CD4-positive, alpha-beta T cell treated with Interleukin-17A for 1 hour (primary cell): ENCODE results near the gene TMC6.
"Not testable (repeated sequence)": the region's sequence is repeated elsewhere in the genome, so short reads cannot be mapped to it uniquely, and the experiment has no call there.

Experiments used
- DNase-seq: peaks from one replicate; pipeline ENCODE4 v3.0.0-alpha.2; 2020

Gene TMC6

DNA sequence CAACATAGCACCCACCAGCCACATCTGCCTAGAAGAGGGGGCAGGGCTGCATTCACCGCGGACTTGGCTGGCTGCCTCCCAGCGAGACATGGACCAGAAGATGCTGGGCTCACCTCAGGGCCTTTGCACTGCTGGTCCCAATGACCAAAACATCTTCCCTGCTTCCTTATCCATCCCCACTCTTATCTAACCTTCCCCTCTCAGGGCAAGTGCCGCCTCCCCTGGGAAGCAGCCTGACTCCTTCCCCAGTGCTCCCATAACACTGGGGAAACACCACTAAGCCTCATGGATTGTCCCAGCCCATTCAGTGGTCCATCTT is 5.7 kb downstream of the TMC6 start:
- DNase-seq = peak; percentile 41

DNA sequence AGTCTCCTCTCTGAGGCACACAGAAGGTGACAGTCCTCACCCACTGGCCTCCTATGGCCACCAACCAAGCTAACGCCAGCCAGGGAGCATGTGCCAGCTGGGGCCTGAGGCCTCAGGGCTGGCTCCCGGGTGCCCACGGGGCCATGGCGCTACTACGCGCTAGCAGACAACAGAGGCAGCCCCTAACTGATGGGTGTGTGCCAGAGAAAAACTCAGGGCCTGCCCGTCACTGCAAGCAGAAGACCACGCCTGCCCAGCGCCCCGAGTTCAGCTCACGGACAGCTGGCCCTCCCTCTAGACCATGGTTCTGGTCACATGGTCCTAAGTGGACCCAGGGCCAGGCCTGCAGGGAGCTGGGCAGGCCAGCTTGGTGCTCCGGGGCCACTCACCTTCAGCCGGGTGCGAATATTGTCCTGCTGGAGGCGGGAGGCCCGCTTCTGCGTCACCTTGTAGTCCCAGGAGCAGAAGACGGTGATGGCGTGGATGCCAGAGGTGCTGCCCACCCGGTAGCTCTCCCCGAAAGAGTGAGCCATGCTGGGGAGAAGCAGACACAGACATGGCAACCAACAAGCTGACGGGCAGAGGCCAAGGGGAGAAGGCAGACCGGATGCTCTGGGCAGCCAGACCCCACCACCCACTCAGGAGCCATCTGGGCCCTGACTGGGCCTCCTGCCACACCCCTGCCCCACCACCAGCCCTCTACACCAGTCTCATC is 6.2 kb downstream of the TMC6 start:
- no peak for DNase-seq

DNA sequence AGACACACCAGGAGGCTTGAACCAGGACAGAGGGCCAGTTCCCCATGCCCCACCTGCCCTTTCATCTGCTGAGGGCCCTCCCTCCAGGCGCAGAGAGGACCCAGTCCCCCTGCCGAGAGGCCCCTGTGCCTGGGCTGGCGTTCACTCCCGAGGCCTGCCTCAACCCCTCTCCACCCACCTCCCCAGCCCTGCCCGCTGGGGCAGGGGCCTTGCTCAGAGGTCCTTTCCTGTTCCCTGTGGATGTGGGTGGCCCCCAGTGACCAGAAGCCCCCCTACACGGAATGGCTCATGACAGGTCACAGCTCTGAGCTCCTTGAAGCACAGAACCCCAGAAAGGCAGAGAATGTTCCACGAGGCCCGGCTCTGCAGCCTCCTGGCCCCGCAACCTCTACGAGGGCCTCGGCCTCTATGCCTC is 6.7 kb downstream of the TMC6 start:
- DNase-seq = no peak

DNA sequence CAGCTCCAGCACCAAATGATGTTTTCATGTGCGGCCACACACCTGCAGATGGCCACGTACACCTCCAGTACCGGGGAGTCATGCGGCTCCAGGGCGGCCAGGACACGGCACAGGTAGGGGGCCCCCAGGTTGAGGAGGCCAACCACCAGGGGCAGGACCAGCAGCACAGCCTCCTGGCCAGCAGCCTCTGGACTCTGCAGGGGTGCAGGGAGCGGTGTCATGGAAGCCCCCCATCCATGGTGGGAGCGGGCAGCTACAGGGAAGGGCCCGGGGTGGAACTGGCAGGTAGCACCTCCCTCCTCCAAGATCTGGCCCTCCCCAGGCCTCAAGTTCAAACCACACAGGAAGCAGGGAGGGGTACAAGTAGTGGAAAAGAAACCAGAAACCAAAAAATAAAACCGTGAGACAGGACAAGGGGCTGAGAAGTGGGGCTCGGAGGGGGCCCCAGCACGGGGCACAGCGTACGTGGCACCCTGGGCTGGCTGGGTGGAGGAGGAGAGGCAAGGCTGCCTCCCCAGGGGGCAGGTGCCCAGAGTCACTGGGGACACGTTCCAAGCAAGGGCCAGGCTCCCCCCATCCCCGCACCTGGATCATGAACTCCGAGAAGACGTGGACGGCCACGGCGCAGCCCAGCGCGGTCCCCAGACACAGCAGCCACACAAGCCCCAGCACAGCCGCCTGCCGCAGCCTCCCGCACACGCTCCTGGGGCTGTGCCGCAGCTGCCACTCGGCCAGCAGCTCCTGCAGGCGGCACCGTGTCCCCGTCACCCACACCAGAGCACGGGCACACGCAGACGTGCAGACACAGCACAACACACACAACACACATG is 7.4 kb downstream of the TMC6 start:
- DNase-seq = peak; percentile 80

DNA sequence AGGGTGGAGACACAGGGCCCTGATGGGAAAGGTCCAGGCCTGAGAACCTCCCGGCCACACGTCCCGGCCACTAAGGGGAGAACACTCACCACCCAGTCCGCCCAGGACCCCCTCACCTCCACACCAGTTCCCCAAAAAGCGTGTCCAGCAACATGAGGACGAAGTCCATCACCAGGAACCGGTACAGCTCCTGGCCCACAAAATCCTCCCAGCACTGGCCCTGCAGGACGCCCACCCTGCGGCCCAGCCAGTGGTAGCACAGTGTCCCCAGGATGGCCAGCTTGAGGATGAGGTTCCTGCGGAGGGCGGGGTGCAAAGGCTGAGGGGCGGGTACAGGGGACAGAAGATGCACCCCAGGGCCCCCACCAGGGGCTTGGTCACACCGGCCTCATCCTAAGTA is 8.0 kb downstream of the TMC6 start:
- DNase-seq = no peak

DNA sequence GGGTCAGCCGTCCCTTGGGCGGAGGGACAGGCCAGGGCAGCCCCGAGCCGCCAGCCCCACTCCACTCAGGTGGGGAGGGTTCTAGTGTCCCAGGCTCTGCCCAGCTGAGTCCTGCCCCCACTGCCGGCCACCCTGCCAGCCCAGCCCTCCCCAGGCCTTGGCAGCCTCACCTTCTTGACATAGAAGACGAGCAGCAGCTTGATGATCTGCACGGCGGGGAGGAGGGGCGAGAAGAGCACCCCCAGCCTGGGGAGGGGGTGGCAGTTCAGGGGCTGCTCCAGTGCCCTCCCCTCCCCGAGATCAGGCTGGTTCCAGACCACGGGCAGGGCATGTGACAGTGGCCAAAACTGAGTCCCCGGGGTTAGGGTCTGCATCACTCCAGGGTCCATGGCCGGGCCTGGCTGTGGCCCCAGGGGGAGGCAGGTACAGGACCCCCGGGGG is 9.7 kb downstream of the TMC6 start:
- DNase-seq = no peak

DNA sequence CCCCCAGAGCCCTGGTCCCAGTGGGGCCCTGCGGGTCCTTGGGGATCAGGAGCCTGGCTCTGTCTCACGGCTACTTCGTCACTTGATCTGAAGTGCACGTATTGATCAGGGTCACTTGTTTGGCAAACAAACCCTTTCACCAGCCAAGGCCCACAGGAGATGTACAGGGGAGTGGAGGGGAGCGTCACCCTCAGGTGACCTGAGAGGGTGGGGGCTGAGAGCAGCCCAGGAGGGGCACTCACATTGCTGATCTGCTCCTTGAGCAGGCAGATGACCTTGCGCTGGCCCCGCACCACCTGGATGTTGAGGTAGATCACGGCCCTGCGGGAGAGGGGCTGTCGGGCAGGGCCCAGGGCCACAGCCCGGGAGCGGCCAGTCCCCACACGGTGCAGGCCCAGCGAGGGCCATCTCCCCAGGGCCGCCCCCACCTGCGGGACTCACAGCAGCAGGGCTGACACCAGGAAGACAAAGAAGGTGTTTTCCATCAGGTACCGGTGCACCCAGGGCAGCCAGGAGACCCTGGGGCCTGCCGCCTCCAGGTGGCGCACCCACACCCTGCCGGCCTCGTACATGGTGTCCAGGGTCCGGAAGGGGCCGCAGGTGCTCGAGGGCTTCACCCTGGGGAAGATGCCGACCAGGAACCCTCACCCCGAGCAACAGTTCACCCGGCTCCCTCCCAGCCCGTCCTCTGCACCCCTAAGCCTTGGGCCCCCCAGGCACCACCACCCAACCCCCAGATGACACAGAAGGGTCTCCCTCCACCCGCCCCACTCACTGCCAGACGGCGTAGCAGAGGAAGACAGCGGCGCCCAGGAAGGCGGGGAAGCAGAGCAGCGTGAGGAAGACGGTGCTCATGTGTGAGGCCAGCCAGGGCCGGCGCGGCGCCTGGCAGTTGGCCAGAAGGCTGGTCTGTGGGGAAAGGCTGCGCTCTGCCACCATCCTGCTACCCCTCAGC is 11.3 kb downstream of the TMC6 start:
- no peak for DNase-seq

DNA sequence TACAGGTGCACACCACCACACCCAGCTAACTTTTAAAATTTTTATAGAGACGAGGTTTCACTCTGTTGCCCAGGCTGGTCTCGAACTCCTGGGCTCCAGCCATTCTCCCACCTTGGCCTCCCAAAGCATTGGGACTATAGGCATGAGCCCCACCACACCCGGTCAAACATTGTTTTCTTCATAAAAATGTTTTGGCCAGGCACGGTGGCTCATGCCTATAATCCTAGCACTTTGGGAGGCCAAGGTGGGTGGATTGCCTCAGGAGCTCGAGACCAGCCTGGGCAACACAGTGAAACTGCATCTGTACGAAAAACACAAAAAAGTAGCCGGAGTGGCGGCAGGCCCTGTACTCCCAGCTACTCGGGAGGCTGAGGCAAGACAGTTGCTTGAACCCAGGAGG is 12.1 kb downstream of the TMC6 start:
- DNase-seq = no peak

DNA sequence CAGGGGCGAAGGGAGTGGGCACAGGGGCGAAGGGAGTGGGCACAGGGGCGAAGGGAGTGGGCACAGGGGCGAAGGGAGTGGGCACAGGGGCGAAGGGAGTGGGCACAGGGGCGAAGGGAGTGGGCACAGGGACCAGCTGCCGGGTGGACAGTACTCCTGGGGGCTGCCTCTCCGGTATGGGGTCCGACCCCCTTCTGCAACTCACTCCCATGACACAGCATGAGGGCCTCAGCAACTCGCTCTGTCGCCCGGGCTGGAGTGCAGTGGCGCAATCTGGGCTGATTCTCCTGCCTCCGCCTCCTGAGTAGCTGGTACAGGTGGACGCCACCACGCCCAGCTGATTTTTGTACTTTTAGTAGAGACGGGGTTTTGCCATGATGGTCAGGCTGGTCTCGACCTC is 12.8 kb downstream of the TMC6 start:
- not testable (repeated sequence) for DNase-seq

DNA sequence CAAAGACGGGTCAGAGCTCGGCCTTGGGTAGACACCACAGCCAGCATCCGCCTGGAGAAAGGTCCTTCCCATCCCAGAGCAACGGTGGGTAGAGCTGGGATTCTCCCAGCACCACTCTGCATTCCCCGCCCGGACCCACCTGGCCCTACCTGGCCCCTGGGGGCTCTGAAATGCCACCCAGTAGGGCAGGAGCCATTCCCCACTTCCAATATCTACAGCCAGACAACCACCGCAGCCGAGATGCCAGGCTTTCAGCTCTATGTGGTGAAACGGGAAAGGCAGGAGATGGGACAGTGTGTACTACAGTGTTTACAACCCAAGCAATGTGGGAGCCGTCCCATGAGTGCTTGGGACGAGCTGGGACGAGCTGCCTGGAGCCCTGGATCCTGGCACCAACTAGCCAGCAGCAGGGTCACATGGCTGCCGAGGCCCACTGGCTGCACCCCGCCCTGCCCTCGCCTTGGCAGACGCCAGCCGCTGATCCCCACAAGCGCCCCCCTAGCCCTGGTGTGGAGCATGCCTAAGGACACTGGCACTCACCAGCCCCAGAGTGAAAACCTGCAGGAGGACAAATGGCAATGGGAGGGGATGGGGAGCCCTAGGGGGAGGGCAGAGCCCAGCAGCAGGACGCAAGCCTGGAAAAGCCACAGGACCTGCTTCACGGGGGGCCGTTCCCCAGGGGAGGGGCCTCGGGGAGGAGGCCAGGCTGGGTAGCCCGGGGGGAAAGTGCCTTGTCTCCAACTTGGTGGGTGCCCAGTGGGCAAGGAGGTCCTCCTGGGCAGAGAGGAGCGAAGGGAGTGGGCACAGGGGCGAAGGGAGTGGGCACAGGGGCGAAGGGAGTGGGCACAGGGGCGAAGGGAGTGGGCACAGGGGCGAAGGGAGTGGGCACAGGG is 13.5 kb downstream of the TMC6 start:
- DNase-seq = no peak

DNA sequence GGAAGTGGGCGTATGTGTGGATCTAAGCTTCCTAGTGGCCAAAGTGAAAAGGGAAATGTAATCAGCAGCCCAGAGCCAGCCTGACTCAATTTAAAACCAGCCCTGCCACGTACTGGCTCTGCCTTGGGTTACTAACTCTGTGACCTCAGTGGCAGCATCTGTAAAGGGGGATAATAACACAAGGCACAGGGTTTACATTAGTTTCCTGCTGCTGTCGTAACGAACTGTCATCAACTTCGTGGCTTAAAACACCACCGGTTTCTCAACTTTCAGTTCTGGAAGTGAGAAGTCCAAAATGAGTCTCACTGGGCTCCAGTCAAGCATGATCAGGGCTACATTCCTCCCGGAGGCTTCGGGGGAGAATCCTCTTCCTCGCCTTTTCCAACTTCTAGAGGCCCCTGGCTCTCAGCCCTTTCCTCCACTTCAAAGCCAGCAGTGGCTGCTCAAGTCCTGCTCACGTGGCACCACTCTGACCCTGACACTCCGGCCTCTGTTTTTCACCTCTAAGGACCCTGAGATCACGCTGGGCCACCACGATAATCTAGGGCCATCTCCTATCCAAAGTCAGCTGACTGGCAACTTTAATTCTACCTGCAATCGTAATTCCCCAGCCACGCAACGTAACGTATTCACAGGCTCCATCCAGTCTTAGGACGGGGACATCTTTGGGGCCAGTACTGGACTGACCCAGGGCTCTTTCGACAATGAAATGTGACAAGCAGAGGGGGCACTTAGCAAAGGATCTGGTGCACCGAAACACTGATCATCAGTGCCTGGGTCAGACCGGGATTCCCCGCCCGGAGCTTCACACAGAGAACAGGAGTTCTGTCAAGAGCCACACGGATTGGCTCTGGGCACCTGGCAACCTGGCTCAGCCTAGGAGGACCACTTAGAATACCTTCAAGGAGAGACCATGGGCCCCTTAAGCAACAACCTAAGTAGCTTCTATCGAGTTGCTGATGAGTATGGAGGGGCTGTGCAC is 14.5 kb downstream of the TMC6 start:
- peak; percentile 50 for DNase-seq

DNA sequence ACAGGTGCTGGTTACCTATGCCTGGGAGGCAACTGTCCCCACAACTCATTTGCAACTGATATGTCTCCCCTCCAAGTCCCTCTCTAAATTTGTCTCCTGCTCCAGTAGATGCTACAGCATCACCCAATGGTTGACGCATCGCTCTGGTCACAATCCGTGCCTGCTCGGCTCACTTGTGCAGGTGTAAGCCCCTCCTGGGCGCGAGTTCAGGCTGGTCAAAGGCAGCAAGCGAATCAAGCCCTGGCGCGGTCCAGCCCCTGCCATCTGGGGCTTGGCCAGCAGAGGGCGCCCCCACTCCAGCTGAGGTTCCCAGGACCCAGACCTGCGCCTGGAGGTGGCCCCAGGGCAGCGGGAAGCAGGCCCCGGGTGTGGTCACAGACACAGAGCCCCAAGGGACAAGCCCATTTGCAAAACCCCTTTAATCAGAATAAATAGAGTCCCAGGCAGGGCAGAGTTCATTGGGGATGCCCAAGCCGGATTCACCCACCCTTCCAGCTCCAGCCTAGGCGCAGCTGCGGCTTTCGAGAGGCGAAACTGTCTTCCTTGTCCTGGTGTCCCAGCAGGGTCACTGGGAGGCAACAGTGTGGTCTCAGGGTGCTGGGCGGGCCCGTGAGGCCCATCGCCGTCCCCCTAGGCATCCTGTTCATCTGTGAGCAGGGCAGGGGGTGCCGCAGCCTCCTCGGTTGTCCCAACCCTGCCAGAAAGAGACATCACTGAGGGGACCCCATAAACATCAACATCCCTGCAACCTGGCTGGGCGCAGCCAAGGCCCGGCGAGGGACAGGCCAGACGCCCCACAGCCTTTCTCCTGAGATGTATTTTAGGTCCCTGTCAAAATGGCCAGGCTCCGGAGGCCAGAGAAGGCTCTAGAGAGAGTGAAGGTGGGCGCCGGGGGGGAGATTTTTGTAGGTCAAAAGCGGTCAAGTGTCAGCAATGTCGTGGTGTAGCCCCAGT is 15.8 kb downstream of the TMC6 start:
- DNase-seq = peak; percentile 79

DNA sequence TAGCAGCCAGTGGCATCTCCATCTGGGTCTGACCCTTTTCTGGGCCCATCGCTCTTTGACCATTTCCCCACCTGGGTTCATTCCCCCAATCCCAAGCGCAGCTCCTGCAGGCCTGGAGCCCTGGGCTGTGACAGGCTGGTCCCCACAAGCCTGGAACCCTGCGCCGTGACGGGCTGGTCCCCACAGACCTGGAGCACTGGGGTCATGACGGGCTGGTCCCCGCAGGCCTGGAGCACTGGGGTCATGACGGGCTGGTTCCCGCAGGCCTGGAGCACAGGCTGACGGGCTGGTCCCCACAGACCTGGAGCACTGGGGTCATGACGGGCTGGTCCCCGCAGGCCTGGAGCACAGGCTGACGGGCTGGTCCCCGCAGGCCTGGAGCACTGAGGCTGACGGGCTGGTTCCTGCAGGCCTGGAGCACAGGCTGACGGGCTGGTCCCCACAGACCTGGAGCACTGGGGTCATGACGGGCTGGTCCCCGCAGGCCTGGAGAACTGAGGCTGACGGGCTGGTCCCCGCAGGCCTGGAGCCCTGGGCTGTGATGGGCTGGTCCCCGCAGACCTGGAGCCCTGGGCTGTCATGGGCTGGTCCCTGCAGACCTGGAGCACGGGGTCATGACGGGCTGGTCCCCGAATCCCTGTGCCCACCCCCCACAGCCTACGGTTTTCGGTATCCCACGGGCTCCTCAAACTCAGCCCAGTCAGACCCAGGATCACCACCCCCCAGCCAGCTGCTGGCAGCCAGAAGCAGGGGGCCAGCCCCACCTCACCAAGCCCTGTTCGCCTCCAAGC is 16.6 kb downstream of the TMC6 start:
- no peak for DNase-seq

DNA sequence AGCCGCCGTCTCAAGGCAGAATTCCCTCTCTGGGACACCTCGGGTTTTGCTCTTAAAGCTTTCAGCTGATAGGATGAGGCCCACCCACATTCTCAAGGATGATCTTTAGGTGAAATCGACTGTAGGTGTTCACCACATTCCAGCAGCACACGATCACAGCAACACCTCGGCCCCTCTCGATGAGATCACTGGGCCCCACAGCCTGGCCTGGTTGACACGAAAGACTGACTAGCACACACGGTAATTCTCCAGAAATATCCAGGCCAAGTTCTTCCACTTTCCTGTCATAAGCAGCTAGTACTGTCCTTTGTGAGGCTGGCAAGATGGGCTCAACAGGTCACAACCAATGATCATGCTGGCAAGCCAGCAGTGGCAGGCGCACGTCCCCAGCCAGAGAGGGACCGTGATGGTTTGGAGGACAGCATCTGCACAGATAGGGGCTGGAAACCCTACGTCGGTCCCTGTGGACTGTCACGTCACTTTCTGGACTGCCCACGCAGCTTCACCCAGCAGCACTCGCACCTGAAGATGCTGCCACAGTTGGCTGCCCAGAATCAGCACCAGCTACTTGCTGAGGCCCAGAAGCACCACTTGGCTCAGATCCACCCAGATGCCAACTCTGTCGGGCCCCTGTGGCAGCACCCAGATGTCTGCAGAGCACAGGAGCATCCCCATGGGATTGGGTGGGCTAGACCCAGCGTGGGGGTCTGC is 17.4 kb downstream of the TMC6 start:
- DNase-seq = no peak

DNA sequence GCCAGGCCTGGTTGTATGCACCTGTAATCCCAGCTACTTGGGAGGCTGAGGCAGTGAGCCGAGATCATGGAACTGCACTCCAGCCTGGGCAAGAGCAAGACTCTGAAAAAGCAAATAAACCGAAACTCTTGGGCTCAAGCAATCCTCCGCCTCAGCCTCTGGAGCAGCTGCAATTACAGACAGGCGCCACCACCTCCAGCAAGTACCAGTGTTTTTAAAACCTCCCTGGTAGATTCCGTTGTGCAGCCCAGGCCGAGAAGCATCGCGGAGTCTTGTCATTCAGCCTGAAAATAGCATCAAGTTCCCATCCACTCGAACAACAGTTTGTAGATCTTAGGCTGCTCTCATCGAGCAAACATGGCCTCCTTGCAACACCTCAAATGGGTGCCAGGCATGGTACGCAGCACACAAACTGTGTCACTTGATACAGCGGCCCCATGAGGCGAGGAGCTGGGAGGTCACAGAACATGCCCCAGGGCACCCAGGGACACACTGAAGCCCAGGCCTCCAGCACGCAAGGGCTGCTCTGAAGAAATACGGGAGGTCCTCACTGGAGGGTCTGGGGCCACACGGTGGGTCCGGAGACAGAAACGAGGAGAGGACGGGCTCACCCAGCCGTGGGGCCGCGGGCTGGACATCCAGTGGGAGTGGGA is 18.1 kb downstream of the TMC6 start:
- no peak for DNase-seq

DNA sequence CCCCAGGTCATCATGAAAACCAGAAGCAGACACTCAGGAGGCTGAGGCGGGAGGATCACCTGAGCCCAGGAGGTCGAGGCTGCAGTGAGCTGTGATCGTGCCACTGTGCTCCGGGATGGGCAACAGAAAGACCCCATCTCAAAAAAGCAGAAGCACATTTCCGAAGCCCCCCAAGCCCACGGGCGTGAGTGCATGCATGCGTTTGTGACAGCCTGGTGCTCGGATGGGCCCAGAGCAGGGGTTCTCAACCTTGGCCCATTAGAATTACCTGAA is 19.1 kb downstream of the TMC6 start:
- DNase-seq = no peak

DNA sequence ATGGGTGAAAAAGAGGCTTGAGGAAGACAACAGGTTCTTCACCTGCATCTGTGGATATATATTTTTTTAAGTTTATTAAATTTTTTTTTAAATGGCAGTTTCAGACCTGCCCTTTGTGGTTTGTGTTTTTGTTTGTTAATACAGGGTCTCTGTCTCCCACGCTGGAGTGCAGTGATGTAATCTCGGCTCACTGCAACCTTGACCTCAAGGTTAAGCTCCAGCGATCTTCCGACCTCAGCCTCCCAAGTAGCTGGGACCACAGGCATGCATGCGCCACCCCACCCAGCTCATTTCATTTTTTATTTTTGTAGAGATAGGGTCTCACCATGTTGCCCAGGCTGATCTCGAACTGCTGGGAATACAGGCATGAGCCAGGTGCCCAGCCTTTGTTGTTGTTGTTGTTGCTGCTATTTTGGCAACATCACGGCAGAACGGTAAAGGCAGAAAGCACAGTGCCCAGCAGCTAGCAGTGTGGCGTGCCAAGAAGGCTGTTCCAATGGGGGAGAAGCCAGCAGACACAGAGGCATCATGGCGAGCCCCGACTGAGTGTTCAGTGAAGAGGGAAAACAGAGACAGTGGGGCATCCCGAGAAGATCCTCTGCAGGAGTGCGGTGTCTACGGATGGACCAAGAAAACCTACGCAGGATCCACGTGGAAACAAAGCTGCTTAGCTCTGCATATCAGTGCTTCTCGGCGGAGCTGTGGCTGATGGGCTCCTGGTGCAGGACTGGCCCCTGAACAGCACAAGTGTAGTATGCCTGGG is 19.6 kb downstream of the TMC6 start:
- no peak for DNase-seq
